ENCODE measurements around the gene PTPRU.

DNA sequence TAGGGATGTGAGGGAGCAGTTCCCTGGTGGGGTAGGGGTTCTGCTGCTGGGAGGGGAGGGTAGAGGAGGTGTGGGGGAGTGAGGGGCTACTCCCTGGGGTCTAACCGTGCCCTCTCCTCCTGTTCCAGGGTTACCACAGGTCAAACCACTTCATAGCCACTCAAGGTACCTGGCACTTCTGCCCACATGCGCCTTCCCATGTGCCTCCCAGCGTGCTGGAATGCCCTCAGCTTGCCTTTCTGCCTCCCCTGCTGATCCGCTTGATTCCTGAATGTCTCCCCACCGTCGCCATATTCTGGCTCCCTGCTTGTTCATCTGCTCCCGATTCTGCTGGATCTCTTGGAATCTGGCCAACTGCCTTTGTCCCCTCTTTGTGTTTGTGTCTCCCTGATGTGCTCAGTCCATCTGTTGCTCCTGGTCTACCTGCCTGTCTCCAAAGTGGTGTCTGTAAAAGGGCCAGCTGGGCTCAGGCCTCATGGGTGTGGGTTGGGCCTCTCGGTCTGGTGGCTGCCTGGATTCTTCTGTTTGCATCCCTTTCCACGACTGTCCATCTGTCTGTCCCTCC, 74.4 kb downstream of the PTPRU start:
- no peak for TF ChIP-seq POLR2AphosphoS5 (IDR thresholded peaks at IDR 0.05; ENCODE audit: low read depth, low read length)
- TF ChIP-seq, protein P1, sequence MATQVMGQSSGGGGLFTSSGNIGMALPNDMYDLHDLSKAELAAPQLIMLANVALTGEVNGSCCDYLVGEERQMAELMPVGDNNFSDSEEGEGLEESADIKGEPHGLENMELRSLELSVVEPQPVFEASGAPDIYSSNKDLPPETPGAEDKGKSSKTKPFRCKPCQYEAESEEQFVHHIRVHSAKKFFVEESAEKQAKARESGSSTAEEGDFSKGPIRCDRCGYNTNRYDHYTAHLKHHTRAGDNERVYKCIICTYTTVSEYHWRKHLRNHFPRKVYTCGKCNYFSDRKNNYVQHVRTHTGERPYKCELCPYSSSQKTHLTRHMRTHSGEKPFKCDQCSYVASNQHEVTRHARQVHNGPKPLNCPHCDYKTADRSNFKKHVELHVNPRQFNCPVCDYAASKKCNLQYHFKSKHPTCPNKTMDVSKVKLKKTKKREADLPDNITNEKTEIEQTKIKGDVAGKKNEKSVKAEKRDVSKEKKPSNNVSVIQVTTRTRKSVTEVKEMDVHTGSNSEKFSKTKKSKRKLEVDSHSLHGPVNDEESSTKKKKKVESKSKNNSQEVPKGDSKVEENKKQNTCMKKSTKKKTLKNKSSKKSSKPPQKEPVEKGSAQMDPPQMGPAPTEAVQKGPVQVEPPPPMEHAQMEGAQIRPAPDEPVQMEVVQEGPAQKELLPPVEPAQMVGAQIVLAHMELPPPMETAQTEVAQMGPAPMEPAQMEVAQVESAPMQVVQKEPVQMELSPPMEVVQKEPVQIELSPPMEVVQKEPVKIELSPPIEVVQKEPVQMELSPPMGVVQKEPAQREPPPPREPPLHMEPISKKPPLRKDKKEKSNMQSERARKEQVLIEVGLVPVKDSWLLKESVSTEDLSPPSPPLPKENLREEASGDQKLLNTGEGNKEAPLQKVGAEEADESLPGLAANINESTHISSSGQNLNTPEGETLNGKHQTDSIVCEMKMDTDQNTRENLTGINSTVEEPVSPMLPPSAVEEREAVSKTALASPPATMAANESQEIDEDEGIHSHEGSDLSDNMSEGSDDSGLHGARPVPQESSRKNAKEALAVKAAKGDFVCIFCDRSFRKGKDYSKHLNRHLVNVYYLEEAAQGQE (IDR thresholded peaks at IDR 0.05; ENCODE audit: insufficient read depth in 1 of 2, low read depth in 2 of 2, low read length in 2 of 2), result no peak
- no peak for TF ChIP-seq SIN3A (IDR thresholded peaks at IDR 0.05; ENCODE audit: borderline replicate concordance, insufficient read depth, low read length)
- TF ChIP-seq TAF1 (IDR thresholded peaks at IDR 0.05; ENCODE audit: borderline replicate concordance, insufficient read depth, low read length), result no peak
- no peak for TF ChIP-seq FOXP2 (optimal IDR thresholded peaks at IDR 0.05; ENCODE audit: borderline replicate concordance, extremely low read depth, extremely low read length, insufficient read depth)
